ENCODE data around the gene CAPZB. TPM values are rescaled to one million over a fixed set of nuclear protein-coding genes. Genes with fewer than 3 reads are reported as not detected.

Gene CAPZB
- total and polyA plus RNA-seq, 2 of the 4 experiments (the other 2 are of a cell fraction), result 216 to 304 TPM

DNA sequence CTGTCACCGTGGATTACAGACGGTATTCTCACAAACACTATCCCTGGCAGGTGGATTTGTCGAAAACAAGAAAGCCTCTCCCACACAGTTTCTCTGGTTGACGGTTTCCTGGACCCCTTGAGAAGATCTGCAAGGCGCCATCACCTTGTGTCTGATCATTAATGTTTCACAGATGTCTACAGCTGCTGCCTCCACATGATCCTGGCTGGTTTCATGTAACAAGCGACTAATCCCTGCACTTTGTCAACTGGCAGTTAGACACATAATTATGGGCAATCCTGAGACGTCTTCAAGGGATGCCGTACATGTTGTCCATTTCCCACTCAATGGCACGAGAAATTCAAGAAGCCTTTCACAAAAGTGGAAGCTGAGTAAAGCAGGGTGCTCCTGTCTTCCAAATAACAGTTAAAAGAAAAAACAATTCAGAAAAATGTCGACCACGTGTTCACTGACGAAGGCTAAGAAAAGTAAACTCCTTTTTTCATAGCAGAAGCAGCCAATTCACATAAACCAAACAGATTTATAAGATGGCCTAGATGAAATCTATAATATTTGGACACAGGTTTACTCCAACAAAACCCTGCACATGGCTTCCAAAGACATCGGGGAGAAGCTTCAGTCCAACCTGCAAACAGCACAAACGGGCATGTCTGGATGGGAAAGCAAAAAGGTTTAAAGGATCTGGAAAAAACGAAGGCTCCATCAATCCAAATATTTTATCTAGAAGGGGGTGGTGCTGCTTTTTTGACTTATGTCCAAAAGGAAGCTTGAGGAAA lies 52.2 kb downstream of the CAPZB start:
- Histone ChIP-seq H2AK9ac (replicated peaks; ENCODE audit: low read depth, low read length, poor library complexity) (no peak overlapping the region), H3K4me1 (ENCODE audit: control insufficient read depth, insufficient read depth, low read length) (peaks cover 53% of the 10 kb centered on the region)

More for the DNA sequence above, 52.2 kb downstream of the CAPZB start:
- CTCF ChIA-PET, result interaction anchor here (1.0 kb wide), 1 partner anchor 34 kb away, joined by 3 read pairs; no protein-coding TSS in a partner anchor
- H4K20me1 ChIP-seq (ENCODE audit: insufficient read depth, low read length), result peaks cover 98% of the 10 kb centered on the region
- in situ Hi-C loops (cut with MboI; ENCODE audit: low sequenced_read_pairs) (no loop called here), intact Hi-C loops (cut with micrococcal nuclease) (loop anchor here (2.0 kb wide), 1 partner anchor 42 kb away; no protein-coding TSS in a partner anchor), dilution Hi-C loops (cut with HindIII; ENCODE audit: low sequenced_read_pairs, unreplicated experiment) (no loop called here)
- DNase-seq, result peak; percentile 56
- no peak overlapping the region for H3K9ac ChIP-seq (ENCODE audit: low read depth, low read length)
- H3K4me3 ChIP-seq (ENCODE audit: insufficient read depth, low read depth, low read length), result no peak overlapping the region
- H2AK5ac ChIP-seq (ENCODE audit: low read depth, low read length), result no peak overlapping the region; the same call in 1 of the 2 replicates
- no peaks in the 10 kb centered on the region for H3K9me3 ChIP-seq (ENCODE audit: control insufficient read depth, insufficient read depth, low read length)
- no peaks in the 10 kb centered on the region for H3K27me3 ChIP-seq (ENCODE audit: control insufficient read depth, insufficient read depth, low read length)
- no peak overlapping the region for H2AFZ ChIP-seq (replicated peaks; ENCODE audit: low read length, poor library complexity)
- H4K8ac ChIP-seq (ENCODE audit: low read depth in 2 of 2, low read length in 2 of 2), result peak overlapping the region; percentile 17 to 18; a peak in 1 of 4 replicates
- H2BK15ac ChIP-seq (ENCODE audit: low read depth, low read length), result peak overlapping the region; percentile 23; the same call in 2 of the 3 replicates
- peak; percentile 5; the same call in 1 of the 2 replicates for ATAC-seq (ENCODE audit: low read depth)
- H2BK120ac ChIP-seq (ENCODE audit: low read depth, low read length), result peak overlapping the region; percentile 33; the same call in 1 of the 2 replicates
- H2BK5ac ChIP-seq (ENCODE audit: low read depth, low read length, poor library complexity, severe bottlenecking), result peak overlapping the region; percentile 54
- H3K23ac ChIP-seq (ENCODE audit: low read depth, low read length), result peak overlapping the region; percentile 24; the same call in 1 of the 2 replicates
- H3K4me2 ChIP-seq (ENCODE audit: low read depth, low read length), result peak overlapping the region; percentile 33
- H3K36me3 ChIP-seq (ENCODE audit: control insufficient read depth, insufficient read depth, low read length), result peaks cover 8% of the 10 kb centered on the region
- peak overlapping the region; percentile 93; the same call in 1 of the 2 replicates for H3K27ac ChIP-seq (ENCODE audit: insufficient read depth, low read length)
- 10% methylated on average over 4 of the region's 15 CpGs; no CpG with 5 or more reads in 1 of the 2 experiments for whole genome bisulfite sequencing, 2 experiments (ENCODE audit: extremely low coverage in 2 of 2, insufficient read length in 1 of 2)
- peak overlapping the region; percentile 57; the same call in 1 of the 2 replicates for H3K14ac ChIP-seq (replicated peaks; ENCODE audit: low read depth, low read length)
- H3K4ac ChIP-seq (ENCODE audit: low read depth, low read length), result peak overlapping the region; percentile 40
- H3K56ac ChIP-seq (ENCODE audit: extremely low read depth, insufficient read depth, low read length), result no peak overlapping the region
- peak overlapping the region; percentile 49 for H4K91ac ChIP-seq (ENCODE audit: insufficient read depth, low read depth, low read length)
- no peak overlapping the region; the same call in 1 of the 2 replicates for H4K5ac ChIP-seq (ENCODE audit: low read depth, low read length)
- H3K18ac ChIP-seq (ENCODE audit: low read depth, low read length), result peak overlapping the region; percentile 85
- peaks cover 66% of the 10 kb centered on the region for H3K9me1 ChIP-seq (ENCODE audit: insufficient read depth, low read length)
- no peak overlapping the region; the same call in 1 of the 2 replicates for H2BK20ac ChIP-seq (ENCODE audit: low read depth, low read length)
- POLR2A ChIA-PET (ENCODE audit: unreplicated experiment), result interaction anchor here (0.6 to 1.0 kb wide), 2 partner anchors 55 to 359 kb away, joined by 4 to 8 read pairs; no protein-coding TSS in a partner anchor
- TF ChIP-seq SMC3 (IDR thresholded peaks at IDR 0.05; ENCODE audit: low read depth, low read length) (no peak), FOS (IDR thresholded peaks at IDR 0.05; ENCODE audit: low read depth, low read length) (no peak), USF2 (IDR thresholded peaks at IDR 0.05; ENCODE audit: low read depth, low read length) (peak; percentile 51)
- BruUV-seq (replicated peaks), result no TSS peak
- peaks cover 43 to 96% of the 10 kb centered on the region in 2 experiments for H3K79me1 ChIP-seq (ENCODE audit: low read depth in 1 of 2, low read length in 2 of 2)
